ENCODE measurements around the gene ITM2C. TPM values are rescaled to one million over a fixed set of nuclear protein-coding genes. Genes with fewer than 3 reads are reported as not detected.

ITM2C gene
- total and polyA plus RNA-seq, 2 donors (not counting 1 experiment from before 2014, with no cell fraction given) = 36.9 to 62.8 TPM

DNA sequence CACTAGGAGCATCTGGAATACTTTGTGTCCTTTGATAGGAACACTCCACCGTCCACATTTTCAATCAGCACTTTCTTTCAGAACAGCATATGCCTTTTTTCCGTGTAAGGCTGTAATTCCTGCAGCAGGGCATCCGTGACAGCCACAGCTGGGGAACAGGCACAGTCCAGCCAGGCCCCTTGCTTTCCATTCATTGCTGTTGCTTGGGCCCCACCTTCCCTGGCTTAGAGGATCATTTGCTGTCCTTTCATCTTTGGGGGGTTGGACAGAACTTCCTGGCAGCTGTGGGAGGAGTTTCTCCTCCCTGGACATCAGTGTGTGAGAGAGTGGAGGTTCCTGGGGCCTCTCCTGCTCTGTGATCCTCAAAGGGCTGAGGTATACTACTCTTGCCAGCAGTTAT is 49.7 kb upstream of the ITM2C start:
- ChIA-PET CTCF (interaction anchor here (1.5 to 1.8 kb wide), 3 partner anchors 9 to 200 kb away, joined by 4 to 8 read pairs (median 4); no protein-coding TSS in a partner anchor), POLR2A (no interaction called here)
- intact Hi-C loops (cut with micrococcal nuclease) = no loop called here
- H3K79me2 ChIP-seq (ENCODE audit: control insufficient read depth, insufficient read depth, low read length) = no peaks in the 10 kb centered on the region
- no peaks in the 10 kb centered on the region for H3K9me3 Mint-ChIP-seq (ENCODE audit: insufficient read depth)
- H3K9me3 ChIP-seq (ENCODE audit: control extremely low read depth in 1 of 3, control insufficient read depth in 2 of 3, insufficient read depth in 1 of 3, low read length in 2 of 3) = no peaks in the 10 kb centered on the region
- no peaks in the 10 kb centered on the region for H3K27me3 ChIP-seq (replicated peaks in 1 of 4; ENCODE audit: control extremely low read depth in 1 of 4, control insufficient read depth in 3 of 4, insufficient read depth in 4 of 4, low read length in 3 of 4)
- H2AFZ ChIP-seq (ENCODE audit: insufficient read depth, low read depth, low read length, poor library complexity, severe bottlenecking) = no peak overlapping the region
- no peak overlapping the region for H3K4me2 ChIP-seq (replicated peaks; ENCODE audit: low read depth, low read length, poor library complexity, severe bottlenecking)
- H3K27me3 Mint-ChIP-seq = no peaks in the 10 kb centered on the region
- H3K36me3 ChIP-seq (replicated peaks in 1 of 2; ENCODE audit: control extremely low read depth in 1 of 2, control insufficient read depth in 1 of 2, extremely low read depth in 1 of 2, insufficient read depth in 2 of 2, low read length in 1 of 2) = peaks cover 18 to 82% of the 10 kb centered on the region in 2 experiments
- no peak for ATAC-seq (ENCODE audit: low read depth)
- H3K27ac ChIP-seq (ENCODE audit: low read length in 2 of 2) = no peak overlapping the region
- no peak overlapping the region for H3K27ac Mint-ChIP-seq
- WGBS (ENCODE audit: insufficient coverage) = 90% methylated on average over 2 of the region's 3 CpGs
- H3K4me3 ChIP-seq (ENCODE audit: control extremely low read depth in 1 of 5, extremely low read depth in 1 of 5, insufficient read depth in 1 of 5, low read depth in 2 of 5, low read length in 4 of 5) = no peak overlapping the region
- H3K9ac ChIP-seq (ENCODE audit: low read length) = no peak overlapping the region
- DNase-seq = no peak
- H3K4me3 Mint-ChIP-seq = no peak overlapping the region
- no peaks in the 10 kb centered on the region for H4K20me1 ChIP-seq (ENCODE audit: control insufficient read depth, insufficient read depth, low read length, poor library complexity, severe bottlenecking)
- no peaks in the 10 kb centered on the region for H3K4me1 ChIP-seq (ENCODE audit: control insufficient read depth in 2 of 2, insufficient read depth in 2 of 2, low read length in 2 of 2)
- H3K4me1 Mint-ChIP-seq = no peaks in the 10 kb centered on the region
- TF ChIP-seq EZH2 (IDR thresholded peaks at IDR 0.05; ENCODE audit: borderline replicate concordance, insufficient read depth, low read depth, low read length, poor library complexity, severe bottlenecking) = no peak
- TF ChIP-seq, protein P1, sequence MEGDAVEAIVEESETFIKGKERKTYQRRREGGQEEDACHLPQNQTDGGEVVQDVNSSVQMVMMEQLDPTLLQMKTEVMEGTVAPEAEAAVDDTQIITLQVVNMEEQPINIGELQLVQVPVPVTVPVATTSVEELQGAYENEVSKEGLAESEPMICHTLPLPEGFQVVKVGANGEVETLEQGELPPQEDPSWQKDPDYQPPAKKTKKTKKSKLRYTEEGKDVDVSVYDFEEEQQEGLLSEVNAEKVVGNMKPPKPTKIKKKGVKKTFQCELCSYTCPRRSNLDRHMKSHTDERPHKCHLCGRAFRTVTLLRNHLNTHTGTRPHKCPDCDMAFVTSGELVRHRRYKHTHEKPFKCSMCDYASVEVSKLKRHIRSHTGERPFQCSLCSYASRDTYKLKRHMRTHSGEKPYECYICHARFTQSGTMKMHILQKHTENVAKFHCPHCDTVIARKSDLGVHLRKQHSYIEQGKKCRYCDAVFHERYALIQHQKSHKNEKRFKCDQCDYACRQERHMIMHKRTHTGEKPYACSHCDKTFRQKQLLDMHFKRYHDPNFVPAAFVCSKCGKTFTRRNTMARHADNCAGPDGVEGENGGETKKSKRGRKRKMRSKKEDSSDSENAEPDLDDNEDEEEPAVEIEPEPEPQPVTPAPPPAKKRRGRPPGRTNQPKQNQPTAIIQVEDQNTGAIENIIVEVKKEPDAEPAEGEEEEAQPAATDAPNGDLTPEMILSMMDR (IDR thresholded peaks at IDR 0.05) = no peak

DNA sequence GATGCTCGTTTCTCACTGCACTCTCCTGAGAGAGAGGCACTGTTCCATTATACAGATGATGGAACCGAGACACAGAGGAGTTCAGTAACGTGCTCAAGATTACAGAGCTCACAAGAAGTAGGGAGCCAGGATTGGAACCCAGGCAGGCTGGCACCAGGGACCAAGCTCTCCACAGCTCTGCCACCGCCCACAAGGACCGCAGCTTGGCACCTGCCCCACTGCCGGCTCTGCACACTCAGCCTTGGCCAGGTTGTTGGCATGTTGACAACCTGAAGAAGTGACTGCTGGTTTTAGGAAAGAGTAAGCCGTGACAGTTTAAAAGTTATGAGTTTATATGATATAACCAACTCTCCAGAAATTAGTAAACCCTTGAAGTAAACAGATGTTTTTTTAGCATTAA is 48.0 kb upstream of the ITM2C start:
- Mint-ChIP-seq H3K27ac (no peak overlapping the region), H3K9me3 (ENCODE audit: insufficient read depth) (no peaks in the 10 kb centered on the region), H3K4me1 (no peaks in the 10 kb centered on the region), H3K27me3 (no peaks in the 10 kb centered on the region), H3K4me3 (no peak overlapping the region)
- DNase-seq (no peak), ATAC-seq (ENCODE audit: low read depth) (no peak)
- 88% methylated on average over 6 of the region's 7 CpGs for WGBS (ENCODE audit: insufficient coverage)
- no peaks in the 10 kb centered on the region for H3K4me1 ChIP-seq (ENCODE audit: control insufficient read depth in 2 of 2, insufficient read depth in 2 of 2, low read length in 2 of 2)
- POLR2A ChIA-PET = no interaction called here
- no peak overlapping the region for H3K27ac ChIP-seq (ENCODE audit: low read length in 2 of 2)
- no peak overlapping the region for H3K4me2 ChIP-seq (replicated peaks; ENCODE audit: low read depth, low read length, poor library complexity, severe bottlenecking)
- H3K79me2 ChIP-seq (ENCODE audit: control insufficient read depth, insufficient read depth, low read length) = no peaks in the 10 kb centered on the region
- intact Hi-C loops (cut with micrococcal nuclease) = no loop called here
- TF ChIP-seq, protein P1 (IDR thresholded peaks at IDR 0.05) = no peak
- no peak for TF ChIP-seq EZH2 (IDR thresholded peaks at IDR 0.05; ENCODE audit: borderline replicate concordance, insufficient read depth, low read depth, low read length, poor library complexity, severe bottlenecking)
- no peaks in the 10 kb centered on the region for H4K20me1 ChIP-seq (ENCODE audit: control insufficient read depth, insufficient read depth, low read length, poor library complexity, severe bottlenecking)
- CTCF ChIA-PET = interaction anchor here (1.0 to 1.8 kb wide), 4 partner anchors 8 to 171 kb away, joined by 3 to 8 read pairs (median 4); no protein-coding TSS in a partner anchor
- H2AFZ ChIP-seq (ENCODE audit: insufficient read depth, low read depth, low read length, poor library complexity, severe bottlenecking) = no peak overlapping the region
- H3K9me3 ChIP-seq (ENCODE audit: control extremely low read depth in 1 of 3, control insufficient read depth in 2 of 3, insufficient read depth in 1 of 3, low read length in 2 of 3) = no peaks in the 10 kb centered on the region
- H3K9ac ChIP-seq (ENCODE audit: low read length) = no peak overlapping the region
- no peaks in the 10 kb centered on the region for H3K27me3 ChIP-seq (replicated peaks in 1 of 4; ENCODE audit: control extremely low read depth in 1 of 4, control insufficient read depth in 3 of 4, insufficient read depth in 4 of 4, low read length in 3 of 4)
- H3K36me3 ChIP-seq (replicated peaks in 1 of 2; ENCODE audit: control extremely low read depth in 1 of 2, control insufficient read depth in 1 of 2, extremely low read depth in 1 of 2, insufficient read depth in 2 of 2, low read length in 1 of 2) = peaks cover 9 to 75% of the 10 kb centered on the region in 2 experiments
- no peak overlapping the region for H3K4me3 ChIP-seq (ENCODE audit: control extremely low read depth in 1 of 5, extremely low read depth in 1 of 5, insufficient read depth in 1 of 5, low read depth in 2 of 5, low read length in 4 of 5)
